DOHH2 (cell line): ENCODE measurements around the gene REN.

Source experiments
- H3F3A ChIP-seq: fragments of 200-600 bp; sonication (generic), shearing (Covaris generic); 2 replicates; pipeline ENCODE4 v1.6.0; 2016; ENCODE audit warnings: antibody characterized with exemption, mild to moderate bottlenecking; ENCODE audit not compliant: control insufficient read depth, insufficient read depth
- H3K27ac ChIP-seq: fragments of 200-600 bp; sonication (generic); 2 replicates; pipeline ENCODE4 v1.5.1; 2014; ENCODE audit warnings: low read depth, mild to moderate bottlenecking, low read length, moderate library complexity
- H3K27me3 ChIP-seq: fragments of 200-600 bp; sonication (generic); 2 replicates; pipeline ENCODE4 v1.6.1; 2014; ENCODE audit warnings: mild to moderate bottlenecking, low read length, mixed read lengths; ENCODE audit not compliant: control insufficient read depth
- H3K36me3 ChIP-seq: fragments of 200-600 bp; sonication (generic); 2 replicates; pipeline ENCODE4 v1.6.1; 2014; ENCODE audit warnings: mild to moderate bottlenecking, low read length, moderate library complexity, mixed read lengths; ENCODE audit not compliant: control insufficient read depth
- H3K4me1 ChIP-seq: fragments of 200-600 bp; sonication (generic); 2 replicates; pipeline ENCODE4 v1.6.1; 2014; ENCODE audit warnings: mild to moderate bottlenecking, low read length, mixed read lengths; ENCODE audit not compliant: control insufficient read depth
- H3K4me2 ChIP-seq: fragments of 200-600 bp; sonication (generic); 2 replicates; pipeline ENCODE4 v1.6.0; 2014; ENCODE audit warnings: mild to moderate bottlenecking, low read length, moderate library complexity
- H3K4me3 ChIP-seq: fragments of 200-600 bp; sonication (generic); 2 replicates; pipeline ENCODE4 v1.5.1; 2014; ENCODE audit warnings: mild to moderate bottlenecking, low read length, mixed read lengths
- H3K79me2 ChIP-seq: fragments of 200-600 bp; sonication (generic); 2 replicates; pipeline ENCODE4 v1.6.1; 2014; ENCODE audit warnings: mild to moderate bottlenecking, low read length, mixed read lengths; ENCODE audit not compliant: control insufficient read depth
- H3K9me2 ChIP-seq: fragments of 200-600 bp; sonication (generic); replicated peaks from 2 replicates; pipeline ENCODE4 v1.6.1; 2014; ENCODE audit warnings: mild to moderate bottlenecking, low read length, mixed read lengths; ENCODE audit not compliant: control insufficient read depth
- H3K9me3 ChIP-seq: fragments of 200-600 bp; sonication (generic); 2 replicates; pipeline ENCODE4 v1.6.1; 2014; ENCODE audit warnings: antibody characterized with exemption, low read length, mixed read lengths; ENCODE audit not compliant: control insufficient read depth, insufficient read depth
- H4K20me1 ChIP-seq: fragments of 200-600 bp; sonication (generic); 2 replicates; pipeline ENCODE4 v1.6.0; 2014; ENCODE audit warnings: low read depth, mild to moderate bottlenecking, antibody characterized with exemption, low read length, moderate library complexity; ENCODE audit not compliant: control insufficient read depth, insufficient read depth
- CTCF ChIP-seq: fragments of 200-600 bp; sonication (generic); IDR thresholded peaks from one replicate; pipeline ENCODE4 v1.5.1; 2014; ENCODE audit warnings: antibody characterized with exemption, mild to moderate bottlenecking, low read depth, low read length; ENCODE audit not compliant: poor library complexity, severe bottlenecking
- EZH2phosphoT487 ChIP-seq: fragments of 200-600 bp; sonication (generic); IDR thresholded peaks from 2 replicates; pipeline ENCODE4 v1.6.1; 2017; ENCODE audit warnings: borderline replicate concordance, mild to moderate bottlenecking, antibody characterized with exemption, low read length, moderate library complexity, mixed read lengths

The REN gene

GRCh38 chr1:204177133-204177532 is 11.0 kb upstream of the REN start:
- H3K27ac ChIP-seq = no peak overlapping the region
- no peaks in the 10 kb centered on the region for H3K9me3 ChIP-seq
- no peaks in the 10 kb centered on the region for H3K4me1 ChIP-seq
- peaks cover 6% of the 10 kb centered on the region; the same call in 1 of the 2 replicates for H3K27me3 ChIP-seq
- TF ChIP-seq EZH2phosphoT487 (no peak), CTCF (no peak)
- H3K4me2 ChIP-seq = no peak overlapping the region
- H3F3A ChIP-seq = no peaks in the 10 kb centered on the region
- H3K36me3 ChIP-seq = no peaks in the 10 kb centered on the region
- no peak overlapping the region for H3K4me3 ChIP-seq
- H3K9me2 ChIP-seq = no peaks in the 10 kb centered on the region
- no peaks in the 10 kb centered on the region for H3K79me2 ChIP-seq
- H4K20me1 ChIP-seq = no peaks in the 10 kb centered on the region

GRCh38 chr1:204176049-204176448 is 9.9 kb upstream of the REN start:
- peaks cover 6% of the 10 kb centered on the region; the same call in 1 of the 2 replicates for H3K27me3 ChIP-seq
- no peak overlapping the region for H3K4me3 ChIP-seq
- H3K4me2 ChIP-seq = no peak overlapping the region
- TF ChIP-seq CTCF (no peak), EZH2phosphoT487 (no peak)
- no peaks in the 10 kb centered on the region for H4K20me1 ChIP-seq
- H3K4me1 ChIP-seq = no peaks in the 10 kb centered on the region
- H3K9me2 ChIP-seq = no peaks in the 10 kb centered on the region
- H3F3A ChIP-seq = no peaks in the 10 kb centered on the region
- no peak overlapping the region for H3K27ac ChIP-seq
- peaks cover 3% of the 10 kb centered on the region; the same call in 1 of the 2 replicates for H3K9me3 ChIP-seq
- no peaks in the 10 kb centered on the region for H3K79me2 ChIP-seq
- H3K36me3 ChIP-seq = no peaks in the 10 kb centered on the region

- Histone ChIP-seq H3K9me3 (peaks cover 13% of the 10 kb centered on the region), H3K79me2 (no peaks in the 10 kb centered on the region), H3K9me2 (no peaks in the 10 kb centered on the region), H3K4me1 (no peaks in the 10 kb centered on the region), H3K36me3 (no peaks in the 10 kb centered on the region), H3K27ac (no peak overlapping the region), H4K20me1 (no peaks in the 10 kb centered on the region), H3K4me3 (no peak overlapping the region), H3F3A (no peaks in the 10 kb centered on the region), H3K4me2 (no peak overlapping the region), H3K27me3 (peaks cover 6% of the 10 kb centered on the region; the same call in 1 of the 2 replicates)
- no peak for TF ChIP-seq CTCF
- no peak for TF ChIP-seq EZH2phosphoT487
Observed at GRCh38 chr1:204174958-204175357, 8.8 kb upstream of the REN start.
